ENCODE data around the gene IL1R2.

The IL1R2 gene

DNA sequence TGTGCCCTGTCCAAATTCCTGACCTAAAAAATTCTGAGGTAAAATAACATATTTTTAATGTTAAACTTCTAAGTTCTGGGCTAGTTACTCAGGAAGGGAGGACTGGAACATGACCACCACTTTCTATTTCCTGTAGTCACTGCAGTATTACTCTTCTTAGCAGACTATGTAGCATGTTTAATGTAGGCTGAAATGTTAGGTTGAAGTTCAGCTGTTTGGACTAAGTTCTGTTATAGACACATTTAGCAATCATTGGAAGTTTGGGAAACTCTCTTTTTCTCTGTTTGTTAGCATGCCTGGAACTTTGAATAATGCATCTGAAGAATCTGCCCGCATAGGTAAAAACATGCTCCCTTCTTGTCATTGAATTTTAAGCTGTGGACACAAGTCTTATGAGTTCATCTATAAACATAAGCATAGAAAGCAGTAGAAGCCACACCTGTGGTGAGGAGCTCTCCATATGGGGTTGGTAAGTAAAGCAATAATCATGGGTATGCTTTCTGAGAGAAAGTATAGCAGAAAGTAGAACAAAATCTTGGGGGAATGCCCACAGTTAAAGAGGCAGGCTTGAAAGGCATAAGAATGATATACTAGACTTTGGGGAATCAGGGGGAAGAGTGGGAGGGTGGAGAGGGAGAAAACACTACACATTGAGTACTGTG, 52.6 kb downstream of the IL1R2 start:
- no peak for DNase-seq

GRCh38 chr2:102044967-102045489, 53.3 kb downstream of the IL1R2 start:
- DNase-seq: no peak

GRCh38 chr2:102045697-102046096, 53.9 kb downstream of the IL1R2 start:
- DNase-seq: no peak

- DNase-seq: no peak
These were observed 54.6 kb downstream of the IL1R2 start for GRCh38 chr2:102046135-102046986.

DNA sequence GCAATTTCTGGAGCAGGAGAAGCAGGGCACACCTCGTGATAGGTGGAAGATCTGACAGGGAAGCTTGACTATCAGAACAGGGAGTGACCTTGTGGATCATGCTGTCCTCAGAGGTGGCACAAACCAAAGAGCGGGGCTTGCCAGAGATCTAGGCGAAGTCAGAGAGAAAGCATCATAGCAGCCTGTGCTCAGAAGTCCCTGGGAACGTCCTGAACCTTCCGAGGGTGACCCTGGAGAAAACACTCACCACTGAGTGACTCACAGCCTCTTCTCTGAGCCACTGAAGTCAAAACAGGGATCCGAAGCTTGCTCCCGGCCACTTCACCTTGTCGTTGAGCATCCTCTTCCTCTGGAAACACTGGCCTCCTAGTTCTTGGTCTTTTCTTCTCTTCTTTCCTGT, 56.7 kb downstream of the IL1R2 start:
- no peak for DNase-seq

GRCh38 chr2:102049756-102050443, 58.1 kb downstream of the IL1R2 start:
- DNase-seq: no peak

DNA sequence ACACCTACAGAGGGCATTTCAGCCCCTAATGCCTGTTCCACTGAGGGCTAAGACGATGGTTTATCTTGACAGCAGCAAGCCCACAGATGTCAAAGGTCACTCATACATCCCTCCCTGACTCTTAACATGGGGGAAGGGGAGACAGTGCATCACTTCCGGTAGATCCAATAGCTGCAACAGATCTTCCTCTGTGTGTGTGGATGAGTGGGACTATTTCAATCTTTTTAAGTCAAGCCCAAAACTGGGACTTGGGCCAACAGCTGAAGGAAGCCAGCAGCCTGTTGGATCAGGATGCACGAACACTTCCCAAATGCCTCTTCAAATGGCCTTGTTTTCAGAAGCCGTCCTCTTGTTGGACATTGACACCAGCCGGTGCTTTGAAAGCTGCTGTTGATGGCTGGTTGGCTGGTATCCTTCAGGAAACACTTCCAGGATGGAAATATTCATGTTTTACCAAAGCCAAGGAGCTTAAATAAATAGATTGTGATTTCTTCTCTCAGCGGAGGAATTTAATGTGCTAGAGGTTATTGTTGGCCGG, 59.2 kb downstream of the IL1R2 start:
- no peak for DNase-seq

- no peak for DNase-seq
These were observed 60.0 kb downstream of the IL1R2 start for GRCh38 chr2:102051692-102052277.

GRCh38 chr2:102052365-102052764, 60.6 kb downstream of the IL1R2 start:
- DNase-seq: no peak

DNA sequence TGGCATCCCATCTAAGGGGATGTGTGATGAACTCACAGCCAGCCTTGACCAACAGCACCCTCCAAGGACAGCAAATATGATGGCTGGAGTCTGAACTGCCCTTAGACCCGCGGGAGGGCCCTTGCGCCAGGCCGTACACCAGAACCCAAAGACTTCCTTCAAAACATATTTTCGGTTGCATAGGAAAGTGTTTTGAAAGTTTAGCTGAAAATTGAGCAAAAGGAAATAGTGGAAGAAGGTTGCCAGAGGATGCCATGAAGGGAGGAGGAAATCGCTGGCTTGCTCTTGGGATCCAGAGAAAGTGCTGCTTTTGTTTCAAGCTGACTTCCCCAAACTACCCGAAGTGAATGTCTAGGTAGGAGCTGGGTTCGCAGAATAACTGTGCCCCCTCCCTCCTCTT, 61.3 kb downstream of the IL1R2 start:
- no peak for DNase-seq

DNA sequence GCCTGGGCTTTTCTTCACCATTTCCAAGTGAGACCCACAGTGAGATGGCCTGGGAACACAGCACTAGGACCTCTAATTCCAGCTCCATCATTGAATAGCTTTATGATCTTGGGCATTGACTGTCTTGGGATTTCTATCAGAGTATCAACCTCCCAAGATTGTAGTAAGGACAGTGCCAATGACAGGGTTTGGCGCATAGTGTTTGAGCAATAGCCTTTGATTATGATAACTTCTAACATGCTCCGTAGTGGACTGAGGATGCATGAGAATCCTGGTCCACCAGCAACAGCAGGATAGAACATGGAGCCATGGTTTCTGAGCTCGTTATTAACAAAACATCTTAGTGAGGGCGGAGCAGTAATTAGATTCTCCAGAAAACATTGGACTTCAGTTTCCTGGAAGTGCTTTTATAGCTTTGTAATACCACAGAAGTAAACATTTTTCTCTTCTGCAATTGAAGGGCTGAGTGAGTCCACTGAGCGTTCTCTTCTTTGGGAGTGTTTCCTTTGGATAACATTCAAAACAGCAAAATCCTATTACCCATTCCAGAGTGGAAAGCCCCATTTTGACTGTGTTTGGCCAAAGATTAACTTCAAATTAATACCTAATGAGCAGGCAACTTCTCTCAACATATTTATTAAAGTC, 63.7 kb downstream of the IL1R2 start:
- no peak for DNase-seq

DNA sequence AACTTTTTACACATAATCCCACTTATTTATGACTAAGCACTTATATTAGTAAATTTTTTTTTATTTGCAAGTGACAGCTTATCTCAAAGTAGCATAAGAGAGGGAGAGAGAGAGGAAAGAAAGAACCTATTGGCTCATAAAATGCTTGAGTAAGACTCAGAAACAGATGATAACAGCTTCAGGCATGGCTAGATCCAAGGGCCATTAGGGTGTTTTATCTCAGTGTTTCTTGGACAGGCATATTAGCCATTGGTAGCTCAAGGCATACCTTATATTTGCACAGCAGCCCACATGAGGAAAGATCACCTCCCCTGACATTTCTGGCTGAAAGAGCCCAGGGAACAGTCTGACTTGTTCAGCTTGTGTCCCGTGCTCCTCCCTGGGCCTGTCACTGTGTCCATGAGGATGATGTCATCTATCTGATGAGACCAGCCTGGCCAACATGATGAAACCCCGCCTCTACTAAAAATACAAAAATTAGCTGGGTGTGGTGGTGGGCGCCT, 64.4 kb downstream of the IL1R2 start:
- no peak for DNase-seq

GRCh38 chr2:102057502-102058292, 65.9 kb downstream of the IL1R2 start:
- DNase-seq: no peak

GRCh38 chr2:102058293-102058833, 66.6 kb downstream of the IL1R2 start:
- no peak for DNase-seq

DNA sequence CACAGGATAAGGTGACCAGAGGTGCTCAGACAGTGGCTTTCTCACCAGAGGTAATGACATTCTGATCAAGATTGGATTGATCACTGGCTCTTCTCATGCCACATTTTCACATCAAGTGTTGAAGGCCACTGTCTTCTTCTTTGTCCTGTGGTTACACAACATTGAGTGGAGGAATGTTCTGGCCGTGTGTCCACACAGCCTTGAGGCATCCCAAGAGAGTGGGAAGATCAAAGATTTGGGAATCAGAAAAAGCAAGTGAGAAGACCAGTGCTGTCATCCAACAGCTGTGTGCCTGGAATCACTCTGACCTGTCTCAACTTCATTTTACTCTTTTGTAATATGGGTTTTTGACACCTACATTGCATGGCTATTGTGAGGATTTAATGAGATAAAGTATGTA, 67.4 kb downstream of the IL1R2 start:
- DNase-seq: no peak

DNA sequence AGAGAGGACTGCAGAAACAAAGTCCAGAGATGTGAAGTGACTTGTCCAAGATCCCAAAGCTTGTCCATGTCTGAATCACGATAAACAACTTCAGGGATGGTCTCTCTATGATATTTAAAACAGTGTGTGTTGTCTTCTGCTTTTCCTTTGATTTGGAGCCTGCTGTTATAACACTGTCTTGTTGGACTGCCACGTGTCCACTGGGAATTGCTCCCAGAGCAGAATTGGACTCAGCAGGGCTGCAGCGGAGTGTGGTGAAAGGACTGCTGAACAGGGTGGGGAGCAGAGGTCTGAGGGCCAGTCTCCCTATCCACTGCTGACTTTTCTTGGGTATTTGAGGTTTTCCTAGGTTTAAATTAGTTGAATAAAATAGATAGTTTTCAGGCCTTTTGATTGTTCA, 68.3 kb downstream of the IL1R2 start:
- DNase-seq: no peak

DNA sequence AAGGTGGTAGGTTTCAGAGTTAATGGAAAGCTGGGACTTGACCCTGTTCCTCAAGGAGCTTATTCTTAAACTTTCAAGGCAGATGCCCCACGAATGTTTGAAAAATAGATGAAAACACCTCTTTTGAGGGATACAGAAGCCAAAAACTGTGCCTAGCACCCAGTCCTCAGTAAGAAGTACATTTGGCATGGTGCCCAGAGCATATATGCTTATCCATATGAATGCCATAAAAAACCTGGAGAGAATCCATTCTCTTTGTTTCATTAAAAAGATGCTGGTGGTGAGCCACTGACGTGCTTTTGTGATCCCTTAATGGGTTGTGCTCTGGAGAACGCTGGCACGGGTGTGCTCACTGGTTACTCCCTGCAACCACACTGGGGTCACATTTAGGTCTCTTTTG, 69.0 kb downstream of the IL1R2 start:
- DNase-seq: no peak

DNA sequence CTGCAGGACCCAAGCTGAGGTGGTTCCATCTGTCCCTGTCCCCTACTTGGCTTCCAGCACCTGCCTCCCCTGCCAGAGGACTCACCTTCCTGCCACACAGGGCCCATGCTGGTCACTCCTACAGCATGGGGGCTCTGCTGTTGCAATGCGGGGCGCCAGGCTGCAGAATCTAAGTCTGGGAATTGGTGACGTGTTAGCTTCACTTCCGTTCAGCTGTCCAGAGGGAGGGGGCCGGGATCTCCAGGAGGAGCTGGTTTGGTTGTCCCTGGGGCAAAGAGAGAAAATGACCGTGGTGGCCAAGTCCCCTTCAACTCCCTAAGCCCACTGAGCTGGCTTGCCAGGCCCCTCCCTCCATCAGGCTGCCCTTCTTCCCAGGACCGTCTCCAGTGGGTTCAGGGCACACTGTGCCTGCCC, 69.5 kb downstream of the IL1R2 start:
- no peak for DNase-seq

- DNase-seq: no peak
These were observed 70.4 kb downstream of the IL1R2 start for GRCh38 chr2:102061962-102062795.

GRCh38 chr2:102062802-102063201, 71.0 kb downstream of the IL1R2 start:
- DNase-seq: no peak

Data from NCI-H2029 treated with DMSO at 0.1 percent for 48 hours (cell line).